Measurements from ENCODE around the gene MSH5. TPM values are rescaled to one million over a fixed set of nuclear protein-coding genes. Genes with fewer than 3 reads are reported as not detected.

Gene MSH5
- total and polyA plus RNA-seq, 9 of the 15 experiments (the other 6 are each of a cell fraction or from before 2014, with no cell fraction given), result 12.5 to 104 (median 46.6) TPM

DNA sequence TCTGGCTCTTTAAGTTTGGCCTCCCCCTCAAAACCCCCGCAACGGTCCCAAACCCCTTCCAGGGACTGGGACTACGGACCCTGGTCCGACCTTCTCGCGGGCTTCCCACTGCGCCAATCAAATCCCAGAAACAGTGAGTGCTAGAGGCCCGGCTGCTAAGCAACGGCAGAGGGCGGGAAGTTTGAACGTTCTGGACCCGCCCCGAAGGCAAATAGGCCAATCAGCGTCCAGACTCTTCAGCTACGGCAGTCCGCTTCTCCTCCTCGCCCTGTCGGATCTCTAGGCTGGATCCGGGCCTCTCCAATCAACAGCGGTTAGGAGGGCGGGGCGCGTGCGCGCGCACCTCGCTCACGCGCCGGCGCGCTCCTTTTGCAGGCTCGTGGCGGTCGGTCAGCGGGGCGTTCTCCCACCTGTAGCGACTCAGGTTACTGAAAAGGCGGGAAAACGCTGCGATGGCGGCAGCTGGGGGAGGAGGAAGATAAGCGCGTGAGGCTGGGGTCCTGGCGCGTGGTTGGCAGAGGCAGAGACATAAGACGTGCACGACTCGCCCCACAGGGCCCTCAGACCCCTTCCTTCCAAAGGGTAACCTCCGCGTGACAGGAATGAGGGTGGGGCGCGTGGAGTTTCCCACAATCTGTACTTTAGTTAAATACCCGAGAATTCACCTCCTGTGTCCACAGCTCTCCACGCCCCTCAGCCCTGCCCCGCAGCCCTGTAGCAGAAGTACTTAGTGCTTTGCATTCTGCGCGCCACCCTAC lies at the start of gene MSH5 (continued):
- TF ChIP-seq DMBX1 (CRISPR knock-in tag; IDR thresholded peaks at IDR 0.05; ENCODE audit: borderline replicate concordance) (peak; percentile 88), DIDO1 (tag; IDR thresholded peaks at IDR 0.05; ENCODE audit: low read depth) (peak; percentile 56; the same call in 1 of the 2 replicates), TRIM24 (IDR thresholded peaks at IDR 0.05) (peak; percentile 39 to 40; a peak in 2 of 4 replicates), SIRT6 (IDR thresholded peaks at IDR 0.05; ENCODE audit: low read depth, low read length) (no peak), MEIS2 (IDR thresholded peaks at IDR 0.05; ENCODE audit: partially characterized antibody) (no peak), PPARD (CRISPR knock-in tag; IDR thresholded peaks at IDR 0.05) (no peak), NFE2L1 (tag; IDR thresholded peaks at IDR 0.05; ENCODE audit: borderline replicate concordance, low read depth) (no peak), HMGN3 (IDR thresholded peaks at IDR 0.05; ENCODE audit: borderline replicate concordance, extremely low read depth, insufficient read length, low read depth, low read length) (no peak), PML (IDR thresholded peaks at IDR 0.05; ENCODE audit: low read length) (peak; percentile 85; the same call in 1 of the 2 replicates), ZNF76 (CRISPR knock-in tag; IDR thresholded peaks at IDR 0.05; ENCODE audit: borderline replicate concordance) (0 out of 2 replicates have a peak, but pooled peaks have one; percentile 83), ZNF707 (CRISPR knock-in tag; conservative IDR thresholded peaks at IDR 0.05) (no peak; the same call in 1 of the 2 replicates), ZZZ3 (IDR thresholded peaks at IDR 0.05) (no peak)
- TF ChIP-seq, protein P1, sequence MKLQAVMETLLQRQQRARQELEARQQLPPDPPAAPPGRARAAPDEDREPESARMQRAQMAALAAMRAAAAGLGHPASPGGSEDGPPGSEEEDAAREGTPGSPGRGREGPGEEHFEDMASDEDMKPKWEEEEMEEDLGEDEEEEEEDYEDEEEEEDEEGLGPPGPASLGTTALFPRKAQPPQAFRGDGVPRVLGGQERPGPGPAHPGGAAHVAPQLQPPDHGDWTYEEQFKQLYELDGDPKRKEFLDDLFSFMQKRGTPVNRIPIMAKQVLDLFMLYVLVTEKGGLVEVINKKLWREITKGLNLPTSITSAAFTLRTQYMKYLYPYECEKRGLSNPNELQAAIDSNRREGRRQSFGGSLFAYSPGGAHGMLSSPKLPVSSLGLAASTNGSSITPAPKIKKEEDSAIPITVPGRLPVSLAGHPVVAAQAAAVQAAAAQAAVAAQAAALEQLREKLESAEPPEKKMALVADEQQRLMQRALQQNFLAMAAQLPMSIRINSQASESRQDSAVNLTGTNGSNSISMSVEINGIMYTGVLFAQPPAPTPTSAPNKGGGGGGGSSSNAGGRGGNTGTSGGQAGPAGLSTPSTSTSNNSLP (IDR thresholded peaks at IDR 0.05; ENCODE audit: borderline replicate concordance, low read depth, low read length), result 0 out of 2 replicates have a peak, but pooled peaks have one; percentile 11
- TF ChIP-seq, protein P2, sequence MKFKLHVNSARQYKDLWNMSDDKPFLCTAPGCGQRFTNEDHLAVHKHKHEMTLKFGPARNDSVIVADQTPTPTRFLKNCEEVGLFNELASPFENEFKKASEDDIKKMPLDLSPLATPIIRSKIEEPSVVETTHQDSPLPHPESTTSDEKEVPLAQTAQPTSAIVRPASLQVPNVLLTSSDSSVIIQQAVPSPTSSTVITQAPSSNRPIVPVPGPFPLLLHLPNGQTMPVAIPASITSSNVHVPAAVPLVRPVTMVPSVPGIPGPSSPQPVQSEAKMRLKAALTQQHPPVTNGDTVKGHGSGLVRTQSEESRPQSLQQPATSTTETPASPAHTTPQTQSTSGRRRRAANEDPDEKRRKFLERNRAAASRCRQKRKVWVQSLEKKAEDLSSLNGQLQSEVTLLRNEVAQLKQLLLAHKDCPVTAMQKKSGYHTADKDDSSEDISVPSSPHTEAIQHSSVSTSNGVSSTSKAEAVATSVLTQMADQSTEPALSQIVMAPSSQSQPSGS (CRISPR knock-in tag; IDR thresholded peaks at IDR 0.05), result no peak
- TF ChIP-seq, protein P3, sequence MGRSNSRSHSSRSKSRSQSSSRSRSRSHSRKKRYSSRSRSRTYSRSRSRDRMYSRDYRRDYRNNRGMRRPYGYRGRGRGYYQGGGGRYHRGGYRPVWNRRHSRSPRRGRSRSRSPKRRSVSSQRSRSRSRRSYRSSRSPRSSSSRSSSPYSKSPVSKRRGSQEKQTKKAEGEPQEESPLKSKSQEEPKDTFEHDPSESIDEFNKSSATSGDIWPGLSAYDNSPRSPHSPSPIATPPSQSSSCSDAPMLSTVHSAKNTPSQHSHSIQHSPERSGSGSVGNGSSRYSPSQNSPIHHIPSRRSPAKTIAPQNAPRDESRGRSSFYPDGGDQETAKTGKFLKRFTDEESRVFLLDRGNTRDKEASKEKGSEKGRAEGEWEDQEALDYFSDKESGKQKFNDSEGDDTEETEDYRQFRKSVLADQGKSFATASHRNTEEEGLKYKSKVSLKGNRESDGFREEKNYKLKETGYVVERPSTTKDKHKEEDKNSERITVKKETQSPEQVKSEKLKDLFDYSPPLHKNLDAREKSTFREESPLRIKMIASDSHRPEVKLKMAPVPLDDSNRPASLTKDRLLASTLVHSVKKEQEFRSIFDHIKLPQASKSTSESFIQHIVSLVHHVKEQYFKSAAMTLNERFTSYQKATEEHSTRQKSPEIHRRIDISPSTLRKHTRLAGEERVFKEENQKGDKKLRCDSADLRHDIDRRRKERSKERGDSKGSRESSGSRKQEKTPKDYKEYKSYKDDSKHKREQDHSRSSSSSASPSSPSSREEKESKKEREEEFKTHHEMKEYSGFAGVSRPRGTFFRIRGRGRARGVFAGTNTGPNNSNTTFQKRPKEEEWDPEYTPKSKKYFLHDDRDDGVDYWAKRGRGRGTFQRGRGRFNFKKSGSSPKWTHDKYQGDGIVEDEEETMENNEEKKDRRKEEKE (IDR thresholded peaks at IDR 0.05; ENCODE audit: borderline replicate concordance in 1 of 2, control insufficient read depth in 1 of 2, low read depth in 2 of 2, low read length in 1 of 2), result no peak
